Neural progenitor cell (in vitro differentiated cells): ENCODE results near the gene ARHGAP15. TPM values are rescaled to one million over a fixed set of nuclear protein-coding genes. Genes with fewer than 3 reads are reported as not detected.

Source experiments
- DNase-seq: peaks from one replicate; pipeline ENCODE4 v3.0.0-alpha.2; 2016; ENCODE audit warnings: low spot score
- H2AFZ ChIP-seq: fragments of 200-600 bp; sonication (generic); replicated peaks from 2 replicates; pipeline ENCODE4 v1.6.1; 2016; ENCODE audit warnings: antibody characterized with exemption
- H3F3A ChIP-seq: fragments of 200-600 bp; sonication (generic); 2 replicates; pipeline ENCODE4 v1.6.1; 2016; ENCODE audit warnings: antibody characterized with exemption, low read depth
- H3K27ac ChIP-seq: fragments of 200-600 bp; sonication (generic); 2 replicates; pipeline ENCODE4 v1.5.1; 2016; ENCODE audit warnings: mild to moderate bottlenecking
- H3K27me3 ChIP-seq: fragments of 200-600 bp; sonication (generic); 2 replicates; pipeline ENCODE4 v1.6.1; 2016; ENCODE audit warnings: mild to moderate bottlenecking, moderate library complexity
- H3K36me3 ChIP-seq: fragments of 200-600 bp; sonication (generic); 2 replicates; pipeline ENCODE4 v1.5.1; 2016
- H3K4me1 ChIP-seq: fragments of 200-600 bp; sonication (generic); 2 replicates; pipeline ENCODE4 v1.6.1; 2016; ENCODE audit warnings: mixed run types
- H3K4me2 ChIP-seq: fragments of 200-600 bp; sonication (generic); 2 replicates; pipeline ENCODE4 v1.6.1; 2016
- H3K4me3 ChIP-seq: fragments of 200-600 bp; sonication (generic); 2 replicates; pipeline ENCODE4 v1.5.1; 2016
- H3K79me2 ChIP-seq: fragments of 200-600 bp; sonication (generic); 2 replicates; pipeline ENCODE4 v1.6.1; 2016; ENCODE audit warnings: low read depth
- H3K9ac ChIP-seq: fragments of 200-600 bp; sonication (generic); 2 replicates; pipeline ENCODE4 v1.6.1; 2016
- H3K9me3 ChIP-seq: fragments of 200-600 bp; sonication (generic); 2 replicates; pipeline ENCODE4 v1.5.1; 2016; ENCODE audit warnings: low read depth
- H4K20me1 ChIP-seq: fragments of 200-600 bp; sonication (generic); 2 replicates; pipeline ENCODE4 v1.6.1; 2016; ENCODE audit warnings: low read depth
- H3K27ac Mint-ChIP-seq: 3 replicates; pipeline ENCODE4 v1.8.0; 2021; ENCODE audit warnings: mixed read lengths
- H3K27me3 Mint-ChIP-seq: 2 replicates; pipeline ENCODE4 v1.8.0; 2022; ENCODE audit warnings: low read depth, mild to moderate bottlenecking, inconsistent platforms, moderate library complexity, mixed read lengths; ENCODE audit not compliant: insufficient read depth
- H3K36me3 Mint-ChIP-seq: 3 replicates; pipeline ENCODE4 v1.8.0; 2021; ENCODE audit warnings: mixed read lengths
- H3K4me1 Mint-ChIP-seq: 3 replicates; pipeline ENCODE4 v1.8.0; 2021; ENCODE audit warnings: mixed read lengths
- H3K4me3 Mint-ChIP-seq: 3 replicates; pipeline ENCODE4 v1.8.0; 2021; ENCODE audit warnings: mild to moderate bottlenecking, moderate library complexity, mixed read lengths
- H3K9me3 Mint-ChIP-seq: 3 replicates; pipeline ENCODE4 v1.8.0; 2020; ENCODE audit warnings: mixed read lengths
- CTCF ChIP-seq: fragments of 200-600 bp; sonication (generic); IDR thresholded peaks from 2 replicates; pipeline ENCODE4 v1.5.1; 2017; ENCODE audit warnings: antibody characterized with exemption, mild to moderate bottlenecking
- EZH2 ChIP-seq: fragments of 200-600 bp; sonication (generic); IDR thresholded peaks from 2 replicates; pipeline ENCODE4 v1.6.1; 2017; ENCODE audit warnings: antibody characterized with exemption, mild to moderate bottlenecking, moderate library complexity
- EZH2phosphoT487 ChIP-seq: fragments of 200-600 bp; sonication (generic); IDR thresholded peaks from 2 replicates; pipeline ENCODE4 v1.6.1; 2017; ENCODE audit warnings: antibody characterized with exemption
- total RNA-seq: library from RNA; depleted of rRNA; stranded (reverse); fragments of >200 nt; gene quantifications from 2 replicates; pipeline ENCODE4 v1.2.3, GENCODE V29; 2015; ENCODE audit warnings: low replicate concordance

Gene ARHGAP15
- total RNA-seq, 1 donor from 2014 or later = 5.9 TPM

GRCh38 chr2:143633419-143633818, 504.2 kb downstream of the ARHGAP15 start:
- Histone ChIP-seq H3K79me2 (no peaks in the 10 kb centered on the region), H3K9me3 (peaks cover 12% of the 10 kb centered on the region), H3K9ac (no peak overlapping the region), H3K4me1 (no peaks in the 10 kb centered on the region), H3K4me3 (no peak overlapping the region), H3K27ac (no peak overlapping the region), H3K4me2 (no peak overlapping the region), H3K27me3 (no peaks in the 10 kb centered on the region), H2AFZ (no peak overlapping the region), H3F3A (no peaks in the 10 kb centered on the region), H3K36me3 (peaks cover 3% of the 10 kb centered on the region), H4K20me1 (no peaks in the 10 kb centered on the region)
- Mint-ChIP-seq H3K27me3 (peaks cover 2% of the 10 kb centered on the region), H3K9me3 (peaks cover 8% of the 10 kb centered on the region), H3K36me3 (no peaks in the 10 kb centered on the region), H3K4me1 (no peaks in the 10 kb centered on the region), H3K27ac (no peak overlapping the region), H3K4me3 (no peak overlapping the region)
- TF ChIP-seq EZH2 = no peak
- no peak for TF ChIP-seq EZH2phosphoT487
- TF ChIP-seq CTCF = no peak
- no peak for DNase-seq

- Mint-ChIP-seq H3K4me1 (no peaks in the 10 kb centered on the region), H3K27me3 (peaks cover 2% of the 10 kb centered on the region), H3K4me3 (no peak overlapping the region), H3K9me3 (peaks cover 8% of the 10 kb centered on the region), H3K27ac (no peak overlapping the region), H3K36me3 (no peaks in the 10 kb centered on the region)
- H3K9me3 ChIP-seq = peaks cover 12% of the 10 kb centered on the region
- no peaks in the 10 kb centered on the region for H4K20me1 ChIP-seq
- H3K79me2 ChIP-seq = no peaks in the 10 kb centered on the region
- no peak overlapping the region for H3K4me3 ChIP-seq
- no peaks in the 10 kb centered on the region for H3F3A ChIP-seq
- H3K4me2 ChIP-seq = no peak overlapping the region
- H3K27me3 ChIP-seq = no peaks in the 10 kb centered on the region
- TF ChIP-seq EZH2 = no peak
- no peak for TF ChIP-seq CTCF
- no peak for TF ChIP-seq EZH2phosphoT487
- H3K4me1 ChIP-seq = no peaks in the 10 kb centered on the region
- DNase-seq = no peak
- peaks cover 3% of the 10 kb centered on the region for H3K36me3 ChIP-seq
- no peak overlapping the region for H3K27ac ChIP-seq
- no peak overlapping the region for H2AFZ ChIP-seq
- H3K9ac ChIP-seq = no peak overlapping the region
Observed at GRCh38 chr2:143635302-143635701, 506.1 kb downstream of the ARHGAP15 start.

- peaks cover 6% of the 10 kb centered on the region for H3K9me3 ChIP-seq
- peaks cover 8% of the 10 kb centered on the region for H3K9me3 Mint-ChIP-seq
- H3K4me2 ChIP-seq = no peak overlapping the region
- H3K4me3 Mint-ChIP-seq = no peak overlapping the region
- no peaks in the 10 kb centered on the region for H3K27me3 ChIP-seq
- no peak overlapping the region for H2AFZ ChIP-seq
- H3K27ac Mint-ChIP-seq = no peak overlapping the region
- H3K27ac ChIP-seq = no peak overlapping the region
- no peaks in the 10 kb centered on the region for H3K36me3 Mint-ChIP-seq
- H3K36me3 ChIP-seq = peaks cover 3% of the 10 kb centered on the region
- peaks cover 2% of the 10 kb centered on the region for H3K27me3 Mint-ChIP-seq
- H3K9ac ChIP-seq = no peak overlapping the region
- no peaks in the 10 kb centered on the region for H3F3A ChIP-seq
- no peak for DNase-seq
- no peaks in the 10 kb centered on the region for H4K20me1 ChIP-seq
- TF ChIP-seq EZH2phosphoT487 (no peak), EZH2 (no peak), CTCF (no peak)
- H3K4me1 Mint-ChIP-seq = no peaks in the 10 kb centered on the region
- H3K4me3 ChIP-seq = no peak overlapping the region
- no peaks in the 10 kb centered on the region for H3K79me2 ChIP-seq
- no peaks in the 10 kb centered on the region for H3K4me1 ChIP-seq
Observed at GRCh38 chr2:143635936-143636335, 506.7 kb downstream of the ARHGAP15 start.
